ENCODE data around the gene SLC22A12.

SLC22A12 gene

DNA sequence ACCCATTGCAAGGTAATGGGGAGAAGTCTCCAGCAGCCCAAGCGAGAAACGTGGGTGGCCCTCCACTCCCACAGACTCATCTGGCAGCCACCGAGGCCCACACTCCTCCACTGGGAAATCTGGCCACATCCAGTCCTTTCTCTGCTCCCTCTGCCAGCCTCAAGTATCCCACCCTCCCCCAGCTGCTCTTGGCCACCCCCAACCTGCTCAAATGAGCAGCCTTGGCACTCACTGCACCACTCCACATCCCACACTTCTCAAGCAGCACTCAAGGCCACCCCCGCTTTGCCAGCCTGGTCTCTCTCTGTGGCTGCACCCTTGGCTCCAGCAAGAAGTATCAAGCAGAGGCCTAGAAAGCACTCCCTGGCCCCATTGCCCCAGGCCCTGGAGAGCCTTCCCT is 28.2 kb downstream of the SLC22A12 start:
- Histone ChIP-seq H3K27ac (no peak overlapping the region; the same call in 1 of the 2 replicates), H3K9me3 (ENCODE audit: severe bottlenecking) (no peaks in the 10 kb centered on the region), H3K4me3 (ENCODE audit: low read depth, low read length) (no peak overlapping the region), H3K27me3 (ENCODE audit: insufficient read depth, low read depth, severe bottlenecking) (no peaks in the 10 kb centered on the region), H3K36me3 (peaks cover 8% of the 10 kb centered on the region)
- TF ChIP-seq, protein P1, sequence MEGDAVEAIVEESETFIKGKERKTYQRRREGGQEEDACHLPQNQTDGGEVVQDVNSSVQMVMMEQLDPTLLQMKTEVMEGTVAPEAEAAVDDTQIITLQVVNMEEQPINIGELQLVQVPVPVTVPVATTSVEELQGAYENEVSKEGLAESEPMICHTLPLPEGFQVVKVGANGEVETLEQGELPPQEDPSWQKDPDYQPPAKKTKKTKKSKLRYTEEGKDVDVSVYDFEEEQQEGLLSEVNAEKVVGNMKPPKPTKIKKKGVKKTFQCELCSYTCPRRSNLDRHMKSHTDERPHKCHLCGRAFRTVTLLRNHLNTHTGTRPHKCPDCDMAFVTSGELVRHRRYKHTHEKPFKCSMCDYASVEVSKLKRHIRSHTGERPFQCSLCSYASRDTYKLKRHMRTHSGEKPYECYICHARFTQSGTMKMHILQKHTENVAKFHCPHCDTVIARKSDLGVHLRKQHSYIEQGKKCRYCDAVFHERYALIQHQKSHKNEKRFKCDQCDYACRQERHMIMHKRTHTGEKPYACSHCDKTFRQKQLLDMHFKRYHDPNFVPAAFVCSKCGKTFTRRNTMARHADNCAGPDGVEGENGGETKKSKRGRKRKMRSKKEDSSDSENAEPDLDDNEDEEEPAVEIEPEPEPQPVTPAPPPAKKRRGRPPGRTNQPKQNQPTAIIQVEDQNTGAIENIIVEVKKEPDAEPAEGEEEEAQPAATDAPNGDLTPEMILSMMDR (IDR thresholded peaks at IDR 0.05; ENCODE audit: low read depth, low read length): no peak
- DNase-seq: no peak

DNA sequence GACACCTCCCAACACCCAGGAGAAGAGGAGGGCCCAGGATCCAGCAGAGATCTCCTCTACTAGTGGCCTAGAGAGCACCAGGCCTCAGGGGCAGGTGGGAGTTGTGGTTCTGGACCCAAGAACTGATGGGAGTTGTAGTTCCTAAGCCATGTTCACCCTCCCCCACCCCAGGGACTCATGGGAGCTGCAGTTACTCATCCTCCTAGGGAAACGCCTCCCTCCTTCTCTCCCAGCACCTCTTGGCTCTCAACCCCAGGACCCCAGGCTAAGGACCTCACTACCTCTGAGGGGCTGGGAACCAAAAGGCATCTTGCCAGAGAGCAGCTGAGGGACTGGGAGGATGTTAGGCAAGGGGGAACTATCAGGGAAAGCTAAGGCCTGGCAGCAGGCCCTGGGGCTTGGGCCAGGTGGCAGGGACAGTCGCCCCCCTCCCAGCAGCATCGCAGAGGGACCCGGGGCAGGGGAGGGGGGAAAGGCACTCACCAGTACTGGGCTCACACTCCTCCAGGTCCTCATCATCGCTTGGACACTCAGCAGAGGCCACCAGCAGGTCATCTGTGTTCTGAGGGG is 28.9 kb downstream of the SLC22A12 start:
- TF ChIP-seq, protein P1 (IDR thresholded peaks at IDR 0.05; ENCODE audit: low read depth, low read length): no peak
- H3K27ac ChIP-seq: no peak overlapping the region; the same call in 1 of the 2 replicates
- H3K4me3 ChIP-seq (ENCODE audit: low read depth, low read length): no peak overlapping the region

DNA sequence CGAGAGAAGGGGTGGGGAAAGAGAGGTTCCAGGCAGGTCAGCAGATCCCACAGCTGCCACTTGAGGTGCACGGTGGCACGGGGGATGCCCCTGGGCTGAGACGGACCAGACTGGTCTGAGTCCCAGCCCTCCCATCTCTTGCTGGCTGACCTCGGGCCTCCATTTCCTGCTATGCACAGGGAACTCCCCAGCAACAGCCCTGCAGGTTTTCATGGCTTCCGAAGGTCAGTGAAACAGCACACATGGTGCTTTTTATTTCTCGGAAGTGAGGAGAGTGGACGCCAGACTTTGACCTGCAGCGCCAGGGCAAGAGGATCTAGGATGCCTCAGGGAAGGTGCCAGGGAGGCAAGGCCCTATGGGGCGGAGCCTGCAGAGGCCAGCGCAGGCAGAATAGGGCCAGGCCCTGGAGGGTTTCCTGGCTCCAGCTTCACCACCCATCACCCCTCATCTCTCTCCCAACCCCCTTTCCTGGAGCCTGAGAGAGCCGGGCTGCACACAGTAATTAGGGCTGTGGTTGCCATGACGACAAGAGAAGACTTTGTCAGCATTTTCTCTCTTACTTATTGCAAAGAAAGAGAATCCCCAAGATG is 29.5 kb downstream of the SLC22A12 start:
- Histone ChIP-seq H3K27ac (no peak overlapping the region), H3K4me3 (ENCODE audit: low read depth, low read length) (no peak overlapping the region), H3K36me3 (peaks cover 14% of the 10 kb centered on the region), H3K27me3 (ENCODE audit: insufficient read depth, low read depth, severe bottlenecking) (no peaks in the 10 kb centered on the region), H3K9me3 (ENCODE audit: severe bottlenecking) (no peaks in the 10 kb centered on the region)
- TF ChIP-seq, protein P1 (IDR thresholded peaks at IDR 0.05; ENCODE audit: low read depth, low read length): no peak
- DNase-seq: no peak

More for the DNA sequence above, 28.9 kb downstream of the SLC22A12 start:
- DNase-seq: peak; percentile 54
- H3K27me3 ChIP-seq (ENCODE audit: insufficient read depth, low read depth, severe bottlenecking): no peaks in the 10 kb centered on the region
- peaks cover 8% of the 10 kb centered on the region for H3K36me3 ChIP-seq
- no peaks in the 10 kb centered on the region for H3K9me3 ChIP-seq (ENCODE audit: severe bottlenecking)

DNA sequence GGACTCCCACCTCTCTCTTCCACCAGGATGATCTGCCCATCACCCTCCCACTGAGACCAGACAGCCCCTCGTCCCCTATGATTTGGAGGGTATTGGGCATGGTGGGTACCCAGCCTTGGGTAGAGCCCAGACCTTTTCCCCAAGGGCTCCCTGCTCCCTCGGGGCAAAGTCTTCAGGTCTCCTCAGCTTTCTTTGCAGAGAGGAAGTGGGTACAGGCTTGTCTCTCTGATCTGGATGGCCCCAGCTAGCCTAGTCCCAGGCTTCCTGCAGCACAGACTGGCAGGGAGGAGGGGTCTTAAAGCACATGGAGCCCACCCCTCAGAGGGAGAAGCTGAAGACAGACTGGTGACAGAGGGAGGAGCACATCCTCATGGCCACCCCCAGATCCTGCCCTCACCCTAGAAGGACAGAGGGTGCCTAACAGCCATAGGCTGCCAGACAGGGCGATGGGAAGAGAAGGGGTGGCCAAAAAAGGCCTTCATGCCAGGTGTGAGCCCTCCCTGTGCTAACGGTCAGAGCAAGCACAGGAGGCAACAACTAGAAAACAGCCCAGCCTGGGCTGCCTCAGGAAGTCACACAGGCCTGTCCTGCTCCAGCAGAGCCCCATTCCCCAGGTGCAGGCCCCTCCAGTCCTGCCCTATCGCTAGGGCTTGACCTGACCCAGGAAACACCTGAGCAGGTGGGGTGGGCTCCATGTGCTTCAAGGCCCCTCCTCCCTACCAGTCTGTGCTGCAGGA is 30.4 kb downstream of the SLC22A12 start:
- no peak for DNase-seq
- Histone ChIP-seq H3K36me3 (peaks cover 21% of the 10 kb centered on the region), H3K27ac (no peak overlapping the region), H3K4me3 (ENCODE audit: low read depth, low read length) (no peak overlapping the region), H3K27me3 (ENCODE audit: insufficient read depth, low read depth, severe bottlenecking) (no peaks in the 10 kb centered on the region), H3K9me3 (ENCODE audit: severe bottlenecking) (no peaks in the 10 kb centered on the region)
- TF ChIP-seq, protein P1 (IDR thresholded peaks at IDR 0.05; ENCODE audit: low read depth, low read length): no peak

DNA sequence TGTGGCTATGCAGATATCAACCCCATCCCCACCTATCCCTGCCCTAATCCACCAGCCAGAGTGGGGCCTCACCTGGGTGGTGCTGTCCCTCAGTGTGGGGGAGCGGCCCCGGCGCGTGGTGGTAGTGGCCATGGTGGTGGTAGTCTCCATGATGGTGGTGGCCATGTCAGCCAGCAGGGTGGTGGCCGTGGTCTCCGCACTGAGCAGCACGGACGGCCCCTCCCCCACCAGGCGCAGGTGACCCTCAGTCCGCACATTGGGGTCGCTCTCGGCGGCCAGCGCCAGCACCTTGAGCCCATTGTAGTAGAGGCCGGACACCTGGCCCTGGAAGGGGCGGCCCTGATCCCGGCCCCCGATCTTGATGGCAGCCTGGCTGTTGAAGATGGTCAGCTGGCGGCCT is 31.7 kb downstream of the SLC22A12 start:
- Histone ChIP-seq H3K27ac (no peak overlapping the region), H3K9me3 (ENCODE audit: severe bottlenecking) (no peaks in the 10 kb centered on the region), H3K27me3 (ENCODE audit: insufficient read depth, low read depth, severe bottlenecking) (no peaks in the 10 kb centered on the region), H3K4me3 (ENCODE audit: low read depth, low read length) (no peak overlapping the region), H3K36me3 (peaks cover 21% of the 10 kb centered on the region)
- no peak for DNase-seq
- TF ChIP-seq, protein P1 (IDR thresholded peaks at IDR 0.05; ENCODE audit: low read depth, low read length): no peak

Measured in WERI-Rb-1 (cell line).